Omental fat pad (tissue), 4 donors: ENCODE results near the gene IGF2R. TPM values are rescaled to one million over a fixed set of nuclear protein-coding genes. Genes with fewer than 3 reads are reported as not detected.

Experiments
- ATAC-seq: fragments of 150-250 bp; one replicate; pipeline ENCODE4 v1.9.1; 2016; ENCODE audit warnings: mild to moderate bottlenecking, moderate library complexity; ENCODE audit not compliant: low FRiP score
- DNase-seq: peaks from one replicate; pipeline ENCODE4 v3.0.0-alpha.2; 2019; ENCODE audit warnings: low spot score
- CTCF ChIP-seq, 3 donors: fragments of 450-650 bp; IDR thresholded peaks; one replicate each; pipeline ENCODE4 v1.5.1; 2016 to 2017; ENCODE audit warnings: antibody characterized with exemption in 3 of 3, mild to moderate bottlenecking in 3 of 3, moderate library complexity in 2 of 3
- total RNA-seq, 4 donors: library from RNA; depleted of rRNA; stranded (reverse); fragments of >200 nt; gene quantifications; one replicate each; pipeline ENCODE4 v1.1.0, GENCODE V29; 2016

Gene IGF2R
- total RNA-seq, 4 donors from 2014 or later: 69.9 to 131 (median 110) TPM

GRCh38 chr6:160024152-160024551, 55.3 kb downstream of the IGF2R start:
- no peak for TF ChIP-seq CTCF (IDR thresholded peaks at IDR 0.05)
- DNase-seq: no peak
- ATAC-seq: no peak

DNA sequence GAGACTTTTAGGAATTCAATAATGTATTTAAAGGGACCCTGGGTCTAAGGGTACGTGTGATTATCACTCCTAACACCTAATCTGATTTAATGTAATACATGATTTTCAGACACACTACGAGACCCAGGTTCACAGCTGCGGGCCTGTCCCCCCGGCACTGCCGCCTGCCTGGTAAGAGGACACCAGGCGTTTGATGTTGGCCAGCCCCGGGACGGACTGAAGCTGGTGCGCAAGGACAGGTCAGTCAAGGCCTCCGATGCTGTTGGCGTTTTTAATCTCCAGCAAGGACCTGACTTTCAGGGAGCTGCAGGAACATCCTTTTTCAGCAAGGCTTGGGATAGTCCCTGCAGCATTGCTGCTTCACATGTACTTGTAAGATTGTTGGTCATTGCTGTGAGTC, 58.2 kb downstream of the IGF2R start:
- ATAC-seq: no peak
- no peak for TF ChIP-seq CTCF (IDR thresholded peaks at IDR 0.05)
- no peak for DNase-seq

- TF ChIP-seq CTCF (IDR thresholded peaks at IDR 0.05): no peak
- no peak for DNase-seq
- no peak for ATAC-seq
Observed at GRCh38 chr6:160027931-160028330, 59.0 kb downstream of the IGF2R start.

GRCh38 chr6:160028487-160029275, 59.8 kb downstream of the IGF2R start:
- ATAC-seq (no peak), DNase-seq (no peak)
- TF ChIP-seq CTCF (IDR thresholded peaks at IDR 0.05): no peak

DNA sequence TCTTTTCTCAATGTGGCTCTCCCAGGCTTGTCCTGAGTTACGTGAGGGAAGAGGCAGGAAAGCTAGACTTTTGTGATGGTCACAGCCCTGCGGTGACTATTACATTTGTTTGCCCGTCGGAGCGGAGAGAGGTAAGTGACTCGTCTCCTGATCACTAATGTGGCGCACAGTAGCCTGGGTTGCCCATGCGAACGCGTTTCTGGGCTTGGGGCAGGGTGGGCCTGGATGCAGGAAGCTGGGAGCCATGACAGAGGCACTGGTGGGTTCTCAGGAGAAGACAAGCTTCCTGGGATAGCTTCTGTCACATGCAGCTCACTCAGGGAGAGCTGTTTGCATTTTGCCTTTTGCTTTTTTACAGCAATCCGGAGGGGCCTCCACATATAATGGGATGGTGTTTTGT, 60.6 kb downstream of the IGF2R start:
- TF ChIP-seq CTCF (IDR thresholded peaks at IDR 0.05): no peak
- no peak for DNase-seq

DNA sequence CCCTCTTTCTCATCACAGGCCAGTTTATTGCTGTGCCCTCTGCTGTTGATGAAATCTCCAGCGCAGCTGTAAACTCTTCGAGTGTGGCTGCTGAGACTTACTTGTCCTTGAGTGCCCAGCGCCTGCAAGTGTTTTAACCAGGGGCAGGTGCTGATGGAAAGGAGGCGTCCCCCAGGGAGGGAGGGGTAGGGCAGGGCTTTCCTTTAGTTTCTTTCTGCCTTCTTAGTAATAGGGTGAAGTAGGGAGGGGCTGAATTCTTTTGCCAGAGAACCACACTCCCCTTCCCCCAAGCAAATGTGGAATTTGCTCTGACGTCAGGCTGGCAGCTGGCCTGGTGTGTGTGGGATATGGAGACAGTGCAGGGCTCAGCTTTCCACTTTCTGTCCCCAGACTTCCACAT, 61.2 kb downstream of the IGF2R start:
- TF ChIP-seq CTCF (IDR thresholded peaks at IDR 0.05): no peak
- DNase-seq (peak; percentile 78), ATAC-seq (peak; percentile 92)

More for the DNA sequence above, 60.6 kb downstream of the IGF2R start:
- ATAC-seq: no peak

DNA sequence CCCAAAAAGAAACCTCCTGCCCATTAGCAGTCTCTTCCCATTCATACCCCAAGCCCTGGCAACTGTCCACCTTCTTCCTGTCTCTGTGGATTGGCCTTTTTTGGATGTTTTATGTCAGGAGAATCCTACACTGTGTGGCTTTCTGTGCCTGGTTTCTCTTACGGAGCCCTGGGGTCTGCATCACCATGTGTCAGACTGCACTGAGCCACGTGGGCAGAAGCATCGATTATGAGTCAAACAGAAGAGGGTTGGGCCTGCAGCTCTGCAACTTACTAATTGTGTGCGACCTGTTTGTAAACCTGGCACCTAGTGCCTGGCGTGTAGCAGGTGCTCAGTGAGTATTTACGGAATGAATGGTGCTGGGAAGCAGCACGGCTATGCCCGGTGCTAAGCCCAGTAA, 62.6 kb downstream of the IGF2R start:
- ATAC-seq: no peak
- no peak for DNase-seq
- TF ChIP-seq CTCF (IDR thresholded peaks at IDR 0.05): no peak
